ENCODE data around the gene KCNC4.

Gene KCNC4

DNA sequence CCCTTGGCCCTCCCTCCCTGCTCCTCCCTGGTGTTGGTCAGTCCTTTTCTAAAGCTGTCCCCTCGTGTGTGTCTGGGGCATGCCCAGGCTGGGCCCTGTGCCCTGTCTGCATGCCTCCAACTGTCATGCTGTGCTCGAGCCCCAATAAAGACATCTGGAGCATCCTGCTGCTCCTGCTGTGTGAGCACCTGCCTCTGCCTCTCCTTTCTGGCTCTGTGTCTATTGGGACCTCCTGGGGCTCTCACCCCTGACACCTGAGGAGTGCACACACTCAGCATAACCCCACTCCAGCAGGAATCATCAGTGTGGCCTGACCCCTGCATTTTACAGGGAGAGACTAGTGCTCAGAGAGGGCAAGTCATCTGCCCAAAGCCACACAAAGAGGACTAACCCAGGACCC, 23.7 kb downstream of the KCNC4 start:
- no peak for DNase-seq

DNA sequence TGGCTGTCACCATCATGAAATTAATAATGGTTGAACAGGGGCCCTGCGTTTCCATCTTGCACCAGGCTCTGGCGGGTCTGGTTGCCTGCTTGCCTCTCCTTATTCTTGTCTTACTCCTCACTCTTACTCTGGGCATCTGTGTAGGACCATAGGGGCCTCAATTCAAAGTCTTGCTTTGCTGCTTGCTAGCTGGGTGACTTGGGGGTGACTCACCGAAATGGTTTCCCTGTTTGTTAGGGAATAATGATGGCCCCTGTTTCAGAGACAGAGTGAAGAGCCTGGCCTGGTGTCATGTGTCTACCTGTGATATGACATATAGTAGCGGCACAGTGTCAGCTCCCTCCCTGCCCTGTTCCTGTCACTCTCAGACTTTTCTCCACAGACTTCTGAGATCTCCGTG, 24.6 kb downstream of the KCNC4 start:
- no peak for DNase-seq

DNA sequence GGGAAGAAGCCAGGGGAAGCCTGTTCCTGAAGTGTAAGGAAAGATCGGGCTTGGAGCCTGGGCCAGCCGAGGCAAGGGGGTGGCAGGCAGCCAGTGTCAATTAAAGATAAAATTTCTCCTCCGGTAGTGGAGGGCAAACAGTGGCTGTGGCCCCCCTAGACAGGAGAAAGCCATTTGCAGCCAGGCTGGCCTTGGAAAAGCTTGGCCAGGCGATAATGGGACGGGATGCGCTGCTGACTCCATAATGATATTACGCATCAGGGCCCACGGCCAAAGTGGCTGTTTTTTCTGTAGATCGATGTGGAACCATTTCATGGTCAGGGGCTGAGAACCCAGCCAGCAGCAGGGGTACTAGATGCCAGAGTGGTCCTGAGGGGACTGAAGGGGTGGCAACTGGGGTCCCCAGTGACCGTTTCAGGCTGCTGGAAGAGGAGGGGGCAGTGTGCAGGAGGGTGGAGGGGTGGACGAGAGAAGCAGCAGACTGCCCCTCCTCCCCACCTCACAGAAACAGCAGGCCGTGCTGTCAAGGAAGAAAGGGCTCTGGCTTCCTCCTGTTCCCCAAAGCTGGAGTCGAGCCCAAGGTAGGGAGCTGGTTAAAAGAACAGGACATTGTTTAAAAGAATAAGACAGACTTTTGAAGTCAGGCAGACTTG, 25.2 kb downstream of the KCNC4 start:
- no peak for DNase-seq

DNA sequence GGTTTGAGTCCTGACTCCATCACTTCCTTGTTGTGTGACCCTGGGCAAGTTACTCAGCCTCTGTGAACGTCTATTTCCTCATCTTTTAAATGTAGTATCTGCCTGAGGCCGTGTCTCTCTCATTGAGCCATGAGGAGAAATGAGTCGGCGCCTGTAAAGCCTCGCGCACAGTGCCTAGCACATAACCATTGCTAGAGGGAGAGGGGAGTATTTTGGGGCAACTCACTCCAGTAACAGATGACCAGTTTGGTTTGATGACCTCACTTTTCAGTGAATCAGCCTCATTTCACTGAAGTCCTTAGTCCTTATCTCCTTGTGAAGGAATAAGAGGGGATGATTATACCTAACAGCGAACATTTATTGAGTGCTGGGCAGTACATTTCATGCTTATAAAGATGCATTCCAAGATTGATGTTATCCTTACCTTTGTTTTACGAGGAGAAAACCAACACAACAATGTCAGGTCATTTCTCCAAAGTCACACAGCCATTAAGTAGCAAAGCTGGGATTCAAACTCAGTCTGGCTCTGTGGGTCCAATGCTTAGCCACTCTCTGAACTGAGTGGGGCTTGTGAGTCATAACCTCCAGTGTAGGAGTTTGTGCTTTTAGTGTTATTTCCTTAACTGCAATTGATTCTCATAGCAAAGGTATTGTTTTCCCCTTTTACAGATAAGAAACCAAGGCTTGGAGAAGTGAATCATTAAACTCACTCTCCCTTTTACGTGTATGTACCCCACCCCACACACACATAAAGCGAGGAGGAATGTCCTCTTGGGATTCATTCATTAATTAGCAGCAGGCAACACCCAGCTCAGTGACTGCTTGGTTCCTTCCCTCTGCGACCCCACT, 25.9 kb downstream of the KCNC4 start:
- DNase-seq, result no peak

DNA sequence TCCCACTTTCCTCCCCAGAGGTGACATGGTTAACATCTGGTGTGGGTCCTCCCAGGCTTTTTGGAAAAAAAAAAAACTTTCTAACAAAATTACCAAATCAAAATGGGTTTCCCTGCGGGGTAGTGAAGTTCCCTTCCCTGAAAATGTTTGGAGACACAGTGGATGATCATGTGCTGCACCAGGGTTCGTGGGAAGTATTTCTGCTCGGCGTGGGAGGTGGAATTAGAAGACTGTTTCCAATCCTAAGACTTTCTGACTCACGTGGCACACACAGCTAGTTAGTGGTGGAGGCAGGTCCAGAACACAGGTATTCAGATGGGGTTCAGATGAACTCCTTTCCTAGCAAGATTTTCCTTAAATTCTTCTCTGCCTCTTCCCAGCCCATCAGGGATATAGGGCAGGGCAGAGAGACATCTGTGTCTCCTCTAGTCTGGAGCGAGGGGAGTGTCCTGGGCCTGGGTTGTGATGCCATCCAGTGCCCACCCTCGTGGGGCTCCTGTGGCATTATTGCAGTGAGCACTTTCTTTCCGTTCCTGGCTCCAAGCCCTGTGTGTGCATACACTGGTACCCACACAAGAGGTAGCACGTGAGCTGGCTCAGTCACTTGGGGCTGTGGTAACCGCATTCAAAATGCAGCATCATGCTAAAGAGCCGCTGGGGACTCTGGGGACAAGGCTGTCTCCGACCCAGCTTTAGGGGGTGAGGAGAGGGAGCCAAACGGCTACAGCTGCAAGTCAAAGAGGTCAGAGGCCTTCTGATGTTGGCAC, 27.5 kb downstream of the KCNC4 start:
- no peak for DNase-seq

DNA sequence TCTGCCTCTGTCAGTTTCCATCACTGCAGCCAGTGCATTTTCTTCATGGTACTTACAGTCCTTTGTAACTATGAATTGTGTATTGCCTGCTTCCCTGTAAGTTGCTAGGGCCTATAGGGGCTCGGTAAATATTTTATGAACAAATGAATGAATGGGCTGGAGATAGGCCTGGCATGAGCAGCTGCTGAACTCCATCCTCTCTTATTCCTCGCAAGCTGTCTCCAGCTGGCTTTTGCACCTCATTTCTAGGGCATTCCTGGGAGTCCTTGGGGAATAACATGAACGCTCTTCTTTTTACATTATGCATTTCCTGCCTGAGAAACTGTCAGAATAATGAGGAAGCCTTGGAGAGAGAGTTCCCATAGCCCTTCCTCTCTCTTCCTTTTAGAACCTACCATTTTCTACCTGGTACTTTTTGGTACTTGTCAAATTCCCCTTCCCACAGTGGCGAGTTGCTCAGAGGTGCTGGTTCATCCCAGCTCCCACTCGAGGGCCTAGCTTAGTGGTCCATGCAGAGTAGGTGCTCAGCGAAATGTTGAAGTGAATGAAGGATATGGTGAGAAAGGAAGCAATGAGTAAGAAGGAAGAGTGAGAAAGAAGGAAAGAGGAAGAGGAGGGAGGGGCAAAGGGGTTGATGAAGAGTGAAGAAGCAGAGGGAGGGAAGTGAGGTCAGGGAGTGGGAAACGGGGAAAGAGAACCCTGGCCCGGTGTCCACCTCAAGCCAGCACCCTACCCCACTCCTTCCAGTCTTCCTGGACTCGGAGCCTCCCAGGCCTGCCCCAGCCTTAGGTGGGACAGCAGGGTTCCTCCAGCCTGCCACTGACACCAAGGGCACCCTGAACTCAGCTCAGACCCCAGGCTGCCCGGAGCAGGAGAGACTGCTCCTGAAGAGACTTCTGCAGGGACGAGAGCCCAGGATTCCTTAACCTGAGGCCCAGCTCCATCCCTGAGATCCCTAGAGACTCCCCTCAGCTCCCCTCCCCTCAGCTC, 29.6 kb downstream of the KCNC4 start:
- no peak for DNase-seq

DNA sequence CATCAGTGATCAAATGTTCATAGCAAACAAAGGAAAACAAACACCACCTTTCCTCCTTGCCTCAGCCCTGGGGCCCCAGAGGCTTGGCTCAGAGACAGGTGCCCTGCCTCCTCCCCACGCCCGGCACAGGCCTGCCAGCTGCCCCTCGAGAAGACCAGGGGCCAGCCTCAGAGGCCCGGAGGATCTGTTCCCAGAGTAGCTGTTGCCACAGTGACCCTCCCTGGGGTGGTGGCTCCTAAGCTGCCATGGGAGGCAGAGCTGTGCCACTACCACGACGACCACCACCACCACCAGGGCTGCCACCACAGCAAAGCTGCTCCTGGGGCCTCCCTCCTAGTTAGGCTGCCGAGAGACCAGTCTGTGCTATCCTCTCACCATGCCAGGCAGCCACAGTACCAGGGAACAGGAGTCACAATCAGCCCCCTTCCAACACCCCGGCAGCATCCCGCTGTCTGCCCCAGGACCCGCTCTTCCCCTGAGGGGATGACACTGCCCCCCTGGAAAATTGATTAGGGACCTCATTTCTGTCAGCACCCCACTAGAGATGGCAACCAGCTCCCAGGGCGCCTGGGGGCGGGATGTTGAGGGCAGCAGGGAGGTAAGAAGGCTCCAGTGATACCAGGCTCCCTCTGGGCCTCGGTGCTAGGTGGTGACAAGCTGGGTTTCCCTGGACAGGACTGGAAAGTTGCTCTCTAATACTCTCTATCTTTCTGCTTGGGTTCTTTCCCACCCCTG, 30.5 kb downstream of the KCNC4 start:
- DNase-seq, result peak; percentile 36

DNA sequence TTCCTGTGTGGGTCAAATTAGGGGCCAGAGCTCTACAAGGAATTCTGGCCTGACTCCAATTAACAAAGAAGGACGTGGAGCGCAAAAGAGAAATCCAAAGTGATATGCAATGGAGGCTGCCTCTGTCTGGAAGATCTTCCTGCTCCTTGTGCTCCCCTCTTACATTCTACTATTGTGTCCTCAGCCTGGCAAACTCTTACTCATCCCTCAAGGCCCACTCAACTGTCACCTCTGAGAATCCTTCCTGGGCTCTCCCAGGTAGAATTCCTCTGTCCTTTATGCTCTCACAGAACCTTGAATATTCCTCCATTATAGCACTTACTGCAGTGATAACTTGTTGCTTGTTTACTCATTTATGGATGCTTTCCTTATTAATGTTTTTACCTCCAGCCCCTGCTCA, 31.4 kb downstream of the KCNC4 start:
- no peak for DNase-seq

DNA sequence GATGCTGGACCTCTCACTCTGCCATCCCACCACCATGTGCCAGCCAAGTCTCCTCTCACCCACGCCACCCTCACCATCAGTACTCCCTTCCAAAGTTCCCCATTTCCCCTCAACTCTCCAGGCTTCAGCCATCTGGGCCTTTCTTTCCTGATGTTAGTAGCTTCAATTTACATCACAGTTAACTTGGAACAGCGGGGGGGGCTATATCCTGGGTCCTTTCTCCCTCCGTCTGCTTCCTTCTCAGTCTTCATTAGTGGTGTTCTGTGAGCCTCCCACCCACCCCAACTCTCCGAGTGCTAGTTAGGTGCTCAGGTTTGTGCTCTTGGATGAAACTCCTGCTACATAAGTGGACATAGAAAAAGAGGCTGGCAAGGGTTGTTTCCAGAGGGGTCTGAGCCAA, 31.9 kb downstream of the KCNC4 start:
- DNase-seq, result no peak

DNA sequence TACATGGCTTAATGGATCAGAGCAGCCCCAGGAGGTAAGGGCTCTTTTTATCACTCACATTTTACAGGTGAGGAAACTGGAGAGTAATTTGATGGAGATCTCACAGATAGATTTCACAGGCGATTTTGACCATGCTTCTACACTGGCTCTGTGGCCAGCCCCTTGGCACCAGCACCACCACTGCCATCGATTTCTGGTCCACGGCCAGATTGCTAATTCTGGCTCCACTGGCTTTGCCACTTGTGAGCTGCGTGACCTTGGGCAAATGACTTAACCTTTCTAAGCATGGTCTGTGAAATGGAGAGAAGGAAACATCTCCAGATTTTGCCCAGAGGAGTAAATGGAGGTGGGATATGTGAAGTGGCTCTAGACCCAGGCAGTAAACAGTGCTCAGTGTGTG, 32.6 kb downstream of the KCNC4 start:
- DNase-seq, result no peak

DNA sequence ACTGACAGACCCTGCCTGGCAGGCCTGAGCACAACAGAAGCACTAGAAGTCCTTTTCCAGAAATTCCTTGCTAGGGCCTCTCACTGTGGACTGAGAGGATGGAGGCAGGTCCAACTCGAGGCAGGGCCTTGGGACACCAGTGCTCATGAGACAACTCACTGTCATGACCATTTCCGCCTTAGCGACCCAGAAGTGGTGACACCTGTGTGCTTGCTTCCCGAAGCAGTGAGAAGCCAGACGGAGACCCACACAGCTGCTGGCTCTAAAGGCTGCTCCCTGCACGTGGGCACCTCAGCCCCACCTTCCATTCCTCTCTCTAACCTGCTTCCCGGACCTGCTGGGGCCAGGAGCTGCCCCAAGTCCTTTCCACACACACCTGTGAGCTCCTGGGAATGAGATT, 33.0 kb downstream of the KCNC4 start:
- DNase-seq, result no peak

DNA sequence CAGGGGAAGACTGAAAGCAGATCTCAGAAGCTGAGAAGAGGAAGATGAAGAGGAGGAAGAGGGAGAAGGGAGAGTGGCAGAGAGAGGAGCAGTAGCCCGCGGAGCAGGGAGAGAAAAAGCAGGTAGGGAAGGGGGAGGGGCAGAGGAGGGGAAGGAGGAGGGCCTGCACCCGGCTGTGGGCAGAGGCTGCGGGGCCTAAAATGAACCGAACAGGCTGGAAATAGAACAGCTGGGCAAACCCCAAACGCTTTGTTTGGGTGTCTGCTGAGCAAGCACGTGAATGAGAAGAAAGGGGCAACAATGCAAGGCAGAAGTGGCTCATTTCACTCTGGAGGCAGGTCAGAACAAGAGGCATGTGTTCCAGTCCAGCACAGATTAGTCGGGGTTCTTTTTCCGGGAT, 33.5 kb downstream of the KCNC4 start:
- DNase-seq, result no peak

DNA sequence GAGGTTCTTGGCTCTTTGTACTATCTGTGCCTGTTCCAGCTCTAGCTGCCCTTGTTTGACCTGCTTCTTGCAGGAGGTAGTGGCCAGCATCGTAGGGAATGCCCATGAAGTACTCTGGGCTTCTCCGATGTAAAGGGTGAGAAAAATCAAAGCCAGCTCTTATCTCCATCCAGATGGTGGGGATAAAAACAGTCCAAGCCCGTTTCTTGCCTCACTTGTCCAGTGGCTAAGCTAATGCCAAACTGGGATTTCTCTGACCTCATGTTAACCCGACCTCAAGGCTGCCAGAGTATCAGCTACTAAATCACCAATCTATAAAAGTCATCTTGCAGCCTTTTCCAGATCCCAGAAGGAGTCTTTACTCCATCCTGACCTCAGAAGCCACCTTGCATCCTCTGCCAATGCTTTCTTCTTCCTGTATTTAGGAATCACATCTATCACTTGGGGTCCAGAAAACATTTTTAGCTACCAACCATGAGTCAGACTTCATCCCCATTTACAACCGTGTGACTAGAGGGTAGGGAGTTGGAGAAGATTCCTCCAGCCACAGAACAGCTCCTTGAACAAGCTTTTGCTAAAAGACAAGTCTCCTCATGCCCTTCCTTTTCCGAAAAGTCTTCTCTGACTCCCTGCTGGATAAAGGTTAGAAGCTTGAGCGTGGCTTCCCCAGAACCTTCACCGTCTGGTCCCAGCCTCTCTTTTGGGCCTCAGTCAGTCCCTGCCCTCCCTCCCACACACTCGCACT, 35.9 kb downstream of the KCNC4 start:
- no peak for DNase-seq

DNA sequence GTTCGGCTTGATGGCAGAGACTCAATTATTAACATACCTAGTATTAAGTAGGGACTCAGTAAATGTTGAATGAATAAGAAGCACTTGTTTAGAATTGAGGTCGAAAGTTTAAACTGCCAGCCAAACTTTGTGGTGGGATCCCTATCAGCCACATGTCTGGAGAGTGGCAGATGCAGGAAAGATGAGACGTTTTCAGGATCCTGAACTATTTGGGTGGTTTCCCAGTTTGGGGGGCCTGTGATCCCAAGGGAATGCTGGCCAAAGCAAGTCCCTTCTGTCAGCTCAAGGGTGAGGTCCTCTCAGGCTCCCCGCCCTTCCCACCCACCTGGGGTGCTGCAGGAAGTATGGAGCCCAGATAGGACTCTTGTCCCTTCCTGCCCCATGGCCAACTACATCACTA, 38.6 kb downstream of the KCNC4 start:
- no peak for DNase-seq

DNA sequence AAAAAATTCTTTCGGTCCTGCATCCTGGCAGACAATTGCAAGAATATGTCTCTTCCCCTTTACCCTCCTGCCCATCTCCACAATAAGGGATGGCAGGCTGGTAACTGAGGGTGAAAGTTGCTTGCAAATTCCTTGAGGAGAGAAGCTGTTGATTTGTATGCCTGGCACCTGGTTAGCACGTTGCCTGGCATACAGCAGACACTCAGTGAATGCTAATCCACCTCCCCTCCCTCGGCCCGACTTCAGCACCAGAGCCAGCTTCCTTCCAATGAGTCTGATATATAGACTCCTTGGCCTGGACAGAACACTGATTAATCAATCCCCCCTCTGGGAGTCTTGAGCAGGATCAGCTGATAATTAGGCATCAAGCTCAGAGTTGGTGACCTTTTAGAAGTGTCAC, 39.1 kb downstream of the KCNC4 start:
- DNase-seq, result no peak

DNA sequence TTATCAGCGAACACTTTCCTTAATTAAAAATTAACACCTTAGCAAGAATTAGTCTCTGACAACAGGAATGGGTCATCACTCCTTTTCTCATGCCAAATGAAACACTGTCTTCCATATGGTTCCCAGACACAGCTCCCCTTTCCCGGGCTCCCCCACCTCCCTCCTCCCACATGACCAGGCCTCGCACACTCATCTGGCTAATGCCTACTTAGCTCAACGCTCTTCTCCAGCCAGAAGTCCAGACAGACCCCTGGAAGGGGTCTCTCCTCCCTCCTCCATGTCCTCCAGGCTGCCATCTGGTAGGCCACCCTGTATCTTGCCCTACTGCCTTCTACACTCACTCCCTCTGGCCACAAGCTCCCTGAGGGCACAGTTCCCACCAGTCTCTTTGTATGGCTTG, 39.9 kb downstream of the KCNC4 start:
- no peak for DNase-seq

DNA sequence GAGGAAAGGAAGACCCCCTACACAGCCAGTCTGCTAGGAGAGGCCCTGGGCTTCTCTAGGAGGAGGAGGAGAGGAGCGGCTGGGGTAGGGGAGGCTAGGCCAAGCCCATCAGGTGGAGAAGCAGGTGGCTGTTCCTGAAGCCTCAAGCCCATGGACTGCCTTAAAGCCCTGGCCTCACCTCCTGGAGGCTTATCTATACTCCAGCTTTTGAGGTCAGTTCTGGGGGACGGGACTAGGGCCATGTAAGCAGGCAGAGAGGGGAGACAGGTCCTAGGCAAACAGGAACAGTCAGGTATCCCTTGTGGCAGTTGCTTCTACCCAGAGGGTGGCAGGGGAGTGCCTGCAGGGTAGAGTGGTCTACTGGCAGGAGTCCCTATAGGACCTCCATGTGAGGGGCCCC, 40.6 kb downstream of the KCNC4 start:
- no peak for DNase-seq

DNA sequence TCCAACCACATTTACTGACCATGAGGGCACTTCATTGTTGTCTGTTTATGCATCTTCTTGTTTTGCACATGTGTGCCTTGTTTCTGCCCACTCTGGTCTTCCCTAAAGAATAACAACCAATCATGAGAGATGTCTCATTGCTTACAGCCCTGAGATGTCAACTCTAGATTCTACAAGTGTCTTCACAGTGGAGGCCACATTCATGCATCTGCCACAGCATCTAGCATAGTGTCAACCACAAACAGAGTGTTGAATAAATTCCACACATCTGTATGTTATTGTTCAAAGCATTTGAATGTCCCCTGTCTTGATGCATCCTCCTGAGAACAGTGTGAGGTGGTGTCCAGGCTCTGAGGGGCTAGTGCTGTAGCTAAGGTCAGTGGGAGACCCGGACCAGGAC, 43.1 kb downstream of the KCNC4 start:
- no peak for DNase-seq

DNA sequence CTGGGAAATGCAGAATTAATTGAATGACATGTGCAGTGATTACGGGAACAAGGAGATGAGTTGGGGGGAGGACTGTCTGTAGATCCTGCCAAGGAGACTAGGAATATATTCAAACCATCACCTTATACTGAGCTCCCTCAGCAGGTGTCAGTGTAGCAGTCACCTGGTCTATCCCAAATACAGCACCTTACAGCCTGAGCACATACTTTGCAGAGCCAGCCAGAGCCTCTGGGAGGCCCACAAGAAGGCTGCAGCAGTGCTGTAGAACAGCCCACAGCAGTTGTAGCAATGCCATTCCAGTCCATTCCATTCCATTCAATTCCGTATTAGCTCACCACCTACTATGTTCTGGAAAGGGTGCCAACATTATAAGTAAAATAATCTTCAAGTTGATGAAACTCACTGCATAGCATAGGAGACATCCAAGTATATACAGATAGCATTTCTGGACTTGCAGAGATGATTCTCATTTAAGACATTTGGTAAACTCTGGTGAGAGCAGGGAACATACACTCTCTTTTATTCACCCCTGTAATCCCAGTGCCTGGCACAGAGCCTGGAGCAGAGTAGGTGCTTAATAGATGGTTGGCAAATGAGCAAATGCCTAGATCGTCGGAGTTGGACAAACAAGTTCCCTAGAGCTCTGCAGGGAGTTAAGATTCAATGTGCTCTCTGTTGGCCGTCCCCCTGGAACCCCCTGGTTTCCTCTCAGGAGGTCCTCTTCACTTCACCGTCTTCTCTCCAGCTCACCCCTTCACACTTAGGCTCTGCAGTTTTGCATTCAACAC, 44.7 kb downstream of the KCNC4 start:
- no peak for DNase-seq

DNA sequence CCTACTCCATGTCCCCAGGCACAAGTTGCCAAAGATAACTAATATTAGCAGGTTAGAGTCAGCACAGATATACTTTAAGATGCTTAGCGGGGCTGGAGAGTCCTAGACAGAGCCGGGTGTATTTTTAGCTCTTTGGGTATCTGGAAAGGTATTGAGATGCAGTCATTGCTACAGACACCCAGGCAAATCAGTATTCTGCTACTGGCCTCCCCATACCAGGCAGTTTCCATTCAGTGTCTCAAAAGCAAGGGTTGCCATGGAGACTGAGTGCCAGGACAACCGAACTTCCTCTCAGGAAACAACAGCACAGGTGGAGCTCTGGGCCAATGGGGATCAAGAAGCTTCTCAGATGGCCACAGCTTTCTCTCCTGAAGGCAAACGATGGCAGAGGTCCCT, 45.3 kb downstream of the KCNC4 start:
- DNase-seq, result no peak
